ENCODE data around the gene NTM.

The NTM gene

DNA sequence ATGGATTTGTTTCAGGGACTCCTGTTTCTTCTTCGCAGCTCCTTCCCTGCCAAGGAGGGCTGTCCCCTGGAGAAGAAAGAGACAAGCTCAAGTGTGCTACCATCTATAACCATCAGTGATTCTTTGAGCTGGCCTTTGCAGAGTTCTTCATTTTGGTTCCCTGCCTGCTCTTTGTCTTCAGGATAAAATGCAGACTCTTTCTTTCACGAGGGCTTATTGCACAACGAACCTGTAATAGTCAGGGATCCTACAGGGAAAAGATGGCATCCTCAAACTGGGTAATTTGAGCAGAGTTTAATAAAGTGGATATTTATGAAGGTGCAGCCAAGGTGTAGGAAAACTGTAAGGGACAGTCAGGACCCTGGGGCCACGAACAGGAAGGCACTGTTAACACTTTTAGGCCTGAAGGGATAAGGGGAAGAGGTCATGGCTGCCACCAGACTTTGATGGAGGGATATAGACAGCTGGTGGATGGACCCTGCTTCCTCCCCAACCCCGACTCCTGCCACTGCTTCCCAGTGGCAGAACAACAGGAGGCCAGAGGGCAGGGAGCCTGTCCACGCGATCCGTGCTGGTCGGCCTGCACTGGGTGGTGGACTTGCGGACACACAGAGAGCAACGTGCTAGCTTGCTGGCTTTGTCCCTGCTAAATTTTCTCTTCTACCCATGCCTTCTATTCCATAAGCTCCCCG is 767.0 kb downstream of the NTM start:
- no peak for DNase-seq

DNA sequence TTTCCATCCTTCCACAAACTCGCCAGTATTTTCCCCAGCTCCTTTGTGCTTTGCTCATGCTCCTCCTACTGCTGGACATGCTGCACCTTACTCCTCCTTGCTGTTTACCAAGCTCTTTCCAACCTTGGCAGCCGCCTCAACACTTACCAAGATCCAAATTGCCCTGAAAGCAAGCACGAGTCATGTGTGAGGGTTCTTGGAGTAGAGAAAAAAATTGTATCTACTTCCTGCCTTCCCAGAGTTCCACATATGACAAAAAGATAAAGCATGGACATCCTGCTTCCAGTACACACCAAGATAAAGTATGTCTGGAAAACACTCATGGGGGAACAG is 767.5 kb downstream of the NTM start:
- DNase-seq, result no peak

DNA sequence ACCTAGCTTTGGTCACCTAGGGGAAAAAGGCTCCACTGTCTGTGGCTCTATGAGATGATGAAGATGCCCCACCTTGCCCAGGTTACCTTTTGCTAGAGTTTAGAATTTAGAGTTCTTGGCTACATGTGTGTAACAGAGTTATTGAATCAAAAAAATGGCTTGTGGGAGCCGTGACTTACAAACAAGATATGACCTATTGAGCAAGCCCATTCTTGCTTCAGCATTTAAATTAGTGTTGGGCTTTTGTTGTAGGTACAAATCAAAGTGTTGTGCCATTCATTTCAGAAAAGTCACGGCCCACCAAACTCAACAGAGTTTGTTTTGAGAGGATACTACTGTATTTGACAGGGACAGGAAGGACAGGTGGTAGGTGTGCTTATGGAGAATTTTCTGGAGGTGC is 768.8 kb downstream of the NTM start:
- DNase-seq, result no peak

DNA sequence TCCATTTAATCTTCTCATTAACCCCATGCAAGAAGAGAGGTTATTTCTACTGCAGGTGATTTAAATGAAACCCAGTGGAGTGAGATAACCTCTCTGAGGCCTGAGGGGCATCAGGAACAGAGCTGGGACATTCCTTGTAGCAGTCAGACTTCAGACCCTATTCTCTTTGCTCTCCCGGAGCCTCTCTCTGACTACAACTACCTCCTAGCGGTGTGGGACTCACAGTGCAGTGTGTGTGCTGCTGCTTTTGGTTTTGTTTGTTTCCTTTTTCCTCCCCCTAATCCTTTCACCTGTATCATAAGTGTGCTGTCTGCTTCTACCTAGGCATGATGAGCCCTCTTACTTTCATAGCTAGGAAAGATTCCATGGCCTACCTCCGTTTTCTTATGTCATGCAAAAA is 769.6 kb downstream of the NTM start:
- DNase-seq, result no peak

DNA sequence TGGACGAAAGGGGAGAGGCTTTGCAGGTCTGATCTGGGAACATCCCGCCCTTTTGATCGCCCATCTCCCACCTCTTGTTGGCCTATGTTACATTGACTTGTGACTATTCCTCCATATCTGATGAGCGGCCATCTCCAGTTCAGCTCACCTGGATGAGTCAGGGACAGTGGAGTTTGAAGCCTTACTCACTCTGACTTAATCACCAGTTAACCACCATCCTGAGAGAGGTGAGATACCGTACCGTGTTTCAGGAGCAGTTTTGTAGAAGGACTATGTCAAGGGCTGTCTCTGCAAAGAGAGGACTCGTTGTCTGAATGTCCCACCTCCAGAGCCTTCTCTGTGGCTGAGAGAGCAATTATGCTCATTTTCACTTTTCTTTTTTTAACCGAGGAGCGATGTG is 771.7 kb downstream of the NTM start:
- no peak for DNase-seq

DNA sequence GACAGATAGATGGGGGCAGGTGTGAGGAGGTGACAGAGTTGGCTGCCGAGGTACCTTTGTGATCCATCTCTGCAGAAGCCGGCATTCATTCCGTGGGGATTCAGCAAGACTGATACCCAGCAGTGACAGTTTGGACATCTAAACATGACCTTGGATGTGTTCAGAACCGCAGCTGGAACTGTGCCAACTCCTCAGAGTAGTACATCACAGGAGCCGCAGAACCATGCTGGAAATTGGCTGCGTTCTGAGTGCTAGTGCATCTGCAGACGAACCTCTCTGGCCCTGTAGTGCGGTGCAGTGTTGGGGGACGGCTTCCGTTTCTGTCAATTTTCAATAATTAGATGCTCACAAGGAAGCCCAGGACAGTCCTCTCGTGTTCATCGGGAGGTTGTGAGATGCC is 772.1 kb downstream of the NTM start:
- DNase-seq, result no peak

DNA sequence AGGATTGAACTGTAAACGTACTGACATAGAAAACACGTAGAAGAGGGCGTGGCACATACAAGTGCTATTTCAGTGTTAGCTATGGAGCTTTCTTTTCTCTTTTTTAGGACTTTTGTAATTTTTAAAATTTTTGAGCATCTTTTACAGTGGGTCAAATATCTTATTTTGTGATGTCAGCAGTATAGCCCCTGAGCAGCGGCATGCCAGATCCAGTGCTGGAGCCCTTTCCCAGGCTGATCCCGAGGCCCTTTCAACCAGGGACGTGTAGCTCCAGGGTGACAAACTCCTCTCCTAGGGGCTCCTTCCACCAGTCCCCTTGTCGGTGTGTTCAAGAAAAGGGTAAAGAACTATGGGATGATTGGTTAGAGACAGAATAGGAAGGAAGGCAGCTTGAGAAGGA is 777.0 kb downstream of the NTM start:
- no peak for DNase-seq

DNA sequence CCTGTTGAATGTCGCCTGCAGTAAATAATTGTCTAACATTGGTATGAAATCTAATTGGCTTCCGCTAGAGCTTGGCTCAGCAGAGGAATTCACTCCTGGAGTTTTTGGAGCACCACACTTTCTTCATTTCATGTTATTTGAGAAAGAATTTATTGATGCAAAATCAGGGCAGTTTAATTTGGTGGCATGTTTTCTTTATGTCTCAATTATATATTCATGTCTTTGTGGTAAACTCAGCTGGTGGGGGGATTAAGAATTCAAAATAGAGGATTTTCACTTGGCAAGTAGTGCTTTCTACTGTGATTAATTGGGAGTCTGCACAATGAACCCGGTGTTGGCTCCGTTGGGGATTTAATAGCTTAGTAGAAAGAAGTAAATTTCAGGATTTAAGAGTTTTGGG is 784.4 kb downstream of the NTM start:
- DNase-seq, result no peak

DNA sequence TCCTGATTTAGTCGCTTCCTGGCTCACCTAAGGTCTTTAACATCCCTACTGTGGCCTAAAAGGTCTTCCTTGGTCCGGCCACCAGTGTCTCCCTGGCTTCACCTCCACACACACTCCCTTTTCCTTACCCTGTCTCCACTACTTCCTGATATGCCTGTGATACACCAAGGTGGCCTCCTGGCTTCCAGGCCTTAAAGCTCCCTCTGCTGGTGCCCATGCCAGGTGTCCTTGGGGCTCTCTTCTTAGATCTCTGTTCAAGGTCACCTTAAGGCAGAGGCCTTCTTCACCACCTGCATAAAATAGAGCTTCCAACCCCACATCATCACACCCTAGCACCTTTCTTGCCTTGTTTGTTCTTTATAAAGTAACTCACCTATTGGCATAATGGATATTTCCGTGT is 787.7 kb downstream of the NTM start:
- DNase-seq, result no peak

DNA sequence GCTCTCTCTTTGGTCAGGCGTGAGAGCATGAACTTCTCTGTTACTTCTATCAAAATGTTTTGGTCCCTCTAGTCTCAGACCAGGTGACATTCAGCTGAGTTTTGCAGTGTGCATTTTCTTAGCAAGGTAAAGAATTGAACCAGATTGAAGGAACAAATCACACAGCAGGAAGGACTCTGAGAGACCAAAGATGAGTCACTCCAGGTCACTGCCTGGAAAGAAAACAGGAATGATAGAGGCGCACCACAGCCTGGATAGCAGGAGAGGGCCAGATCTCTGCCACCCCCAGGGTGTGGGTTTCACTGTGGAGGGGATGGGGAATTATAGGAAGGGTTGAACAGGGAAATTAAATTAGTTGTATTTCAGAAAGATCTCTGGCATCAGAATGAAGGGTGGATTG is 788.3 kb downstream of the NTM start:
- DNase-seq, result no peak

DNA sequence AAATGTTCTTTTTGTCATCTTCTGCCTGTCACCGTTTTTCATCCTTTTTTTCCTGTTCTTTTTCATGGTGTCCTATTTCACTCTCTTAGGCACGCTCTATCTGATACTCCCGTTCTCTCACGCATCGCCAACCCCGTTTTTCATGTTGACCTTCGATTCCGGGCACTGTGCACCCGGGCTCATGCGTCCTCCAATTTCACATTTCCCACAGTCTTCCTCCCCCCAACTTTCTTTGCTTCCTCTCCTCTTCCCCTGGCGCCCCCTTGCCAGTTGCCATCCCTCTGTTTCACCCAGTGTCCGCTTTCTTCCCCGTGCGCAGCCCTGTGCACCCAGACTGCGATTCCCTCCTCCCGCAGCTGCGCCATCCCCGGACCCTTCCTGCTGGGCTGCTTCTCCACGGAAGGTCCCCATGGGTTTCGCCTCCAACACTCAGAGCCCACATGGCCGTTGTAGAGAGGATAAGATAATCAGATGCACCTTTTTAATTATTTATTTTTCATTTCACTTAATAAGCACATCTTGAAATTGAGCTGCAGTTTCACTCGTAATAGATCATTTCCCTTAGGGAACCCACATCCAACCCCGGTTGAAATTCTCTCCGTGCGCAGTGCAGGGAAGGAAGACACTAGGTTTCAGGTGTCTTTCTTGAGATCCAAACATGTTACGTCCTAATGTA is 791.1 kb downstream of the NTM start:
- DNase-seq, result no peak

DNA sequence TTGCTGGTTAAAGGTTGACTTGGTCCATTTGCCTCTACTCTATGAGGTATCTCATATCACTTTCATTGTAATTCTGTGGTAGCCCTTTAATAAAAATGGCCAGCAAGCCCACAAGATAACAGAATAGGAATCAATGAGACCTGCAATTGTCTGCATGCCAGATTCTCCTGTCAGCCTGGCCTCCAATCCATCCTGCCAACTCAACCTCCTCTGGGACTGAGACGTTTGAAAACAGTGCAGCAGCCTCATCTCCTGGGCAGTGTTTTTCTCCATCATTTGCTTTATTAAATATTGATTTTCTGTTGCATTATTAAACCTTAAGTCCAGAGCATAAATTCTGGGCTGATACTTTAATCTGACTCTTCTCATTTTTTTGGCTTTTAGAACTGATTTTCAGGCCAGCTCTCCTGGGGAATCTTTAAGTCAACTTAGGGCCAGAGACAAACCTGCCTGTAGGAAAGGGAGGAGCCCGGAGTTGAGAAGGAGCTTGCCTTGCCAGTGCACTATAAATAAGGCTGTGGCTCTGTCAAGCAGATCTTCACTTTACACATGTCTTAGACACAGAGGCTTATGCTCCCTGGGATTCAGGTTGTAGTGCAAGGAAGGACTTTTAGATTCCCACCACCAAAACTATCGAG is 798.0 kb downstream of the NTM start:
- no peak for DNase-seq

DNA sequence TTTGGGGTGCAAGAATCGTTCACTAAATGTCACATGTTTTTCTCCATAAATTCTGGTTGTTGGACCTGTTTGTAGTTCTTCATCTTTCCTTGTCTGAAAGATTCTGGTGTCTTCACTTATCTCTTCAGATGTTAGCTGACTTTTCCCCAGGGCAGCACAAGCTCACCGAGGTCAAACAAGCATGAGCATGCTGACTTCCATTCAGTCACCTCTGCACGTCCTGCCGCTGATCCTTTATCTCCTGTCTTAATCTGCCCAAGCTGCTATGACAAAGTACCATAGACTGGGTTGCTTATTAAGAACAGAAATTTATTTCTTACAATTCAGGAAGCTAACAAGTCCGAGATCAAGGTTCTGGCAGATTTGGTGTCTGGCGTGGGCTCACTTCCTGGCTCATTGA is 800.6 kb downstream of the NTM start:
- DNase-seq, result no peak

DNA sequence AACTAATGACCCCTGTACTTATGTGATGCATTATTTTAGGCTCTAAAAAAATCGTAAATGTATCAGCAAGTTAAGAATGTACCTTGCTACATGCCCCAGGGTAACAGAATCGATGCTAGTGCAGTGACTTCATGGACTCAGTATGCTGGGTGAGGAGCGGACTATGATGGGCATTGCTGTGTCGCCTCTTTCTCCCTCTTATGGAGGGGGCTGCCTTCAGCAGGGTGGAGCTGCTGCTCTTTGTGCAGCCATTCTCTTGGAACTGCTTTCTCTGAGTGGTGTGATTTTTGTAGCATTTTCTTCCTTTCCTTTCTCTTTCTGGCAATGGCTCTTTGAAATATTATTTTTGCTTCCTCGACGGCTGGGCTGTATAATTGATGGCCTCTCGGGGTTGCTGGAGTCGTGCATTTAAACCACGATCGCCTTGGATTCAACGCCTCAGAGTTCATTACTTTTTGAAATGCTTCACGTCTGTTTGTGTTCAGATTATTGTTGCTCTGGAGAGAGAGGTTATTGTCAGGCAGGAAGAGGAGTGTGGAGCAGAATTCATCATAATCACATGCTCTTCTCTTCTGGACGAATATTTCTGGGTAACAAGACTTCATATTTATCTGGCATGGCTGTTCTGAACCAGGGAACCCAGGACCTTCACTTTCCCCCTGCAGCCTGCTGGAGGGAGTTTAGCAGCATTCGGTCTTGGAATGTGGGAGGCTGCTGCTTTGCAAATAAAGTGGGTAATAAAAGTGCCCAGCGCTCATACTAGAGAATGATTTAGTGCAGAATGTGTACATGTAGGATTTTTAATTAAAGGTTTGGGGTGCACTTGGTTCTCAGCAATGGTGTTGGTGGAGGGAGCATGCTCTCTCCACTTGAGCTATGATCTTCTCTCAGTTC is 804.2 kb downstream of the NTM start:
- DNase-seq, result no peak

DNA sequence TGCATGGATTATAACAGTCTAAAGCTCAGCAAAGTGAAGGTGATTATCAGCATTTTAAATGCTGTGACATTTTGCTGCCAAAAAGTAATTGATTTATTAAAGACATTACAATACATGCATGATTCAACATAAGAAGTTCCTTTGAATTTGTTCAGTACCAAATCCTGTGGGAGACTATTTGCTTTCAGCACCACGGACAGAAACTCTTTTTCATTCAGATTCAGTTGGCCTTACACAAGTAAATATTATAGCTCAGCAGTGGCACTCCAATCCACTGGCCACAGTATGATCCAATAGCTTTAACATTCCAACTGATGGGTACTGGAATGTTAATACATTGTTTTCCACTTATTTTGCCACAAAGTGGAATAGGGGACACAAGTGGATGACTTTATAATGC is 806.7 kb downstream of the NTM start:
- no peak for DNase-seq

DNA sequence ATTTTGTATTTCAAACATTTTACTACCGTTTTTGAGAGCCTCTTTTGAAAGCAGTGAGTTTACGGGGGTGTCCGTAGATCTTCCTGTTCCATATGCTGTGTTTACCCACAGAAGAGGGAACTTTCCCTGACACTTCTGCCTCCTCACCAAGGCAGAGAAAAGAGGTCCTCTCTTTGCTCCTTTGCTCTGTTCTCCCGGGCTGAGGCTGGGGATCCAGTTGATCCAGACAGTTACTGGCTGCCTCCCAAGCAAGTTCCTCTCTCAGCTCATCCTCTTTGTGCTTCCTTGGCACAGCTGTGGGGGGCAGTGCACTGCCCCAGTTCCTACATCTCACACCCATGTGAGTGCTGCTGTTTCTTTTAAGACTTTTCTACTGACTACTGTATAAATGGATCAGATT is 813.7 kb downstream of the NTM start:
- DNase-seq, result no peak

DNA sequence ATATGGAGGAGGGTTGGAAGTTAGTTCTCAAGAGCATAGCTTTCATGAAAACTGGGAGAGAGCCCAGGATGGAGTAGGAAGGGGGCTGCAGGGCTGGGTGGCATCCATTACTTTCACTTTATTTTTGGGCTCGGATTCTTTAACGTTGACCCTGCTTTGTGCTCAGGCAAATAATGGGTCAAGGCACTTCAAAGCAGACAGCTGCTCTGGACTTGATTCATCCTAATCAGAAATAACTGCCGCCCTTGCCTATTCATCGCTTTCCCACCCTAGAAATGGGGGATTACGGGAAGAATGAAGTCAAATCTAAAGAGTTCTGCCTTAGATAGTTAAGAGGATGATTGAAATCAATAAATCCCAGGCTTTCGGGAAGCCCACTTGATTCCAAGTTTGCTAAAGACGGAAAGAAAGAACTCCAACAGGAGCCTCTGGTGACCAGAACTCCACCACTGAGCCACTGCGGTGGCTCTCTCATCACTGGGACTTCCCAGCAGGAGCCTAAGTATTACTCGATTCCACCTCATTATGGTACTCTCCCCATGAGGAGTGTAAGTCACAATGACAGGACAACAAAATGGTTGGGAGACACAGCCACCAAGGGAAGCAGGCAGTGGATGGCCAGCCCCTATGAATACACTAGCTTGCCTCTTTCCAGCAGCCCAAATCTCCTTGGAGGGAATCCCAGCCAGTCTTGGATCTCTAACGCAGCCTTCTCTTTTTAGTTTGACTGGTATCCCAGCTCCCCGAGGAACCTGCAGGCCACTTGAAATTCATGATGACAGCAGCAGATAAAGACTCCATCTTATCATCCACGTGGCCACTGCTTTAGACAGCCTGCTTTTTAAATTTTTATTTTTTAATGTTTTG is 815.5 kb downstream of the NTM start:
- no peak for DNase-seq

DNA sequence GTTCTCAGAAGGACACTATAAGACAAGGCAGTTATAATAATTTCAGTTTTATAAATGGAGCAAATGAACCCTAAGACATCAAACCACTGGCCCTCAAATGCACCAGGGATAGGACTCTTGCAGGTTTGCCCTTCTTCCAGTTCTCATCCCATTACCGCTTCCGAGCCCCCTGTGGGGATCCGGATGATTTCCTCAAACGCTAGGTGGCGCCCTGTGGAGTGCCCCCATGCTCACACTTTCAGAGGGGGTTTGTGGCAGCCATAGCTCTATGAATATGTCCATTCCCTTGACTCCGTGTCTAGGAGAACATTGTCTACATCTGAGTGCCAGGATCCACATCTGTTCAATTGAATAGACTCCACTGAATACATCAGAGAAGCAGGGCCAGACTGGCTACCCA is 816.3 kb downstream of the NTM start:
- no peak for DNase-seq

DNA sequence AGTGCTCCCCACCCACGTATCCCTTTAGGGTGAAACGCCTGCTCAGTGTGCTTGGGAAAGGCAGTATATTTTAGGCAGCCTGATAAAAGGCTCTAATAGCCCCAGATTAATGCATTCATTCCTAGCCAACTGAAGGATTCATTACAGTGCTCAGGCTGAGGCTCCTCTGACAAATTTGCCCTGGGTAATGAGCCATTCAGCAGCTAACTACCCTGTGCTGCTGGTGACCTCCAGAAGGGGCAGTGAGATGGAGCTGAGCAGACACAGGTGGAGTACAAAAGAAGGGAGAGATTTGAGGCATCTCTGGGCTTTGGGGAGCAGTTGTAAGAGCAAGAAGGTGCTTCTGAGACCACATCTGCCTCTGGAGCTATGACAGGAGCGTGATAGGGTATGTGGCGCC is 817.0 kb downstream of the NTM start:
- no peak for DNase-seq

DNA sequence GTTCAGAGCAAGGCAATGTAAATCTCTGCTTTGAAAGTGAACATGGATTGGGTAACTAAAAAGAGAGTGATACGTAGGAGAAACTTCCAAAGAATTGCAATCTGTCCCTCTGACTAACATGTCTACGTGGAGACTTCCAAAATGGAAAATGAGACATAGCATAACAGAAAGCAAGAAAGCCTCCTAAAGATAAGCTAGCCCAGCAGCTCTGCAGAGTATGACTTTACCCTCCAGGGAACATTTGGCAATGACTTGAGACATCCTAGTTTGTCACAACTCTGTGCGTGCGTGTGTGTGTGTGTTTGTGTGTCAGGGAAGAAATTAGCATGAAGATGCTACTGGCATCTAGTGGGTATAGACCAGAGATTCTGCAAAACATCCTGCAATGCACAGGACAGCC is 817.4 kb downstream of the NTM start:
- DNase-seq, result no peak

DNA sequence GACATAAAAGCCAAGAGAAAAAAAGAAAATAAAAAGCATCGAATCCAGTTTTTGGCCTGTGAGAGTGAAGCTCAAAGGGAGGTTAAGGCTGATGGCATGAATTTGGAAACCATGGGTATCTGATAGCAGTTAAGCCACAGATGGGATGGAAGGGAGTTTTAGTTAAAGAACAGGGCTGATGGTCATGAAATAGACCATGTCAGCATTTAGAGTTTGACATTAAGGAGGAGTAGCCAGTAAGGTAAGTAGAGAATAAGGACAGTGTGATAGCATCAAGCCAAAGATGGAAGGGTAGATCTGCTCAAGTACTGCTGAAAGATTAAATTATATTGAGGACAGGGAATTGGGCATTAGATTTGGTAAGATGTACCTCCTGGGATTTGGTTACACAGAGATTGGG is 826.5 kb downstream of the NTM start:
- no peak for DNase-seq

DNA sequence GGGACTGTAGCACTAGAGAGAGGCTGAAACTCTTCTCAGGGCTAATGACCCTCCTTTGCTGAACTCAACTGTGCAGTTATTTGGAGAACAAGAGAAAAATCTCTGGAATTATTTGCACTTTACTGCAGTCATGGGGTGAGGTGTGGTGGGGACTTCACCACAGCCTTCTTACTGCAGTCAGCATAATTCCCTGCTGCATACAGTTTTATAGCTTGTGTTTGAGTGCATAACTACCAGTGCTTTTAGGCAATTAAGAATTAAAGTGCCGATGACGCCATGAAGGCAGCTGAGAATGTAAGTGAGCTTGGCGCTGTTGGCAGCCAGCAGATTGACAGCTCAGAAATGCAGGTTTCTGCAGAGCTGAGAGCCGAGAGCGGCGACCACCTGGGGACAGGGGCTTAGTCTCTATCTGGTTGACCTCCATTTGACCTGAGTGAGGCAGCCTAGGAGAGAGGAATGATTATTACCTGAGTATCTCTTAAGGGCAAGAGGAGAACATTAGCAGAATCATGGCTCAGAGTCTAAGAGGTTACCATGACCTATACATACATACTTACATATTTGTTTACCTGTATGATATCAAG is 830.0 kb downstream of the NTM start:
- DNase-seq, result no peak

Data from activated T-cell treated with anti-CD3 and anti-CD28 coated beads, Interleukin-2, amount 50 U/mL, for 1 hour (primary cell).